ENCODE results near the gene ARL6IP1.

Gene ARL6IP1

GRCh38 chr16:18801145-18801972 lies at the start of gene ARL6IP1:
Gene ARL6IP1 (minus strand): TSS chr16:18801549. CDS start chr16:18801466, 83 bp downstream.
- peak; percentile 99 for DNase-seq (ENCODE audit: low read depth)

GRCh38 chr16:18846416-18846815 lies 45.1 kb upstream of the ARL6IP1 start:
- no peak for DNase-seq (ENCODE audit: low read depth)

- no peak for DNase-seq (ENCODE audit: low read depth)
These were observed 41.2 kb upstream of the ARL6IP1 start for GRCh38 chr16:18842565-18842964.

- no peak for DNase-seq (ENCODE audit: low read depth)
These were observed 40.6 kb upstream of the ARL6IP1 start for GRCh38 chr16:18841833-18842525.

GRCh38 chr16:18839555-18839954 lies 38.2 kb upstream of the ARL6IP1 start:
- peak; percentile 73 for DNase-seq (ENCODE audit: low read depth)

- no peak for DNase-seq (ENCODE audit: low read depth)
These were observed 35.4 kb upstream of the ARL6IP1 start for GRCh38 chr16:18836702-18837101.

- DNase-seq (ENCODE audit: low read depth) = peak; percentile 10
These were observed 33.5 kb upstream of the ARL6IP1 start for GRCh38 chr16:18834864-18835263.

- DNase-seq (ENCODE audit: low read depth) = no peak
These were observed 32.6 kb upstream of the ARL6IP1 start for GRCh38 chr16:18833707-18834505.

GRCh38 chr16:18832613-18833012 lies 31.3 kb upstream of the ARL6IP1 start:
- DNase-seq (ENCODE audit: low read depth) = no peak

GRCh38 chr16:18832006-18832405 lies 30.7 kb upstream of the ARL6IP1 start:
- no peak for DNase-seq (ENCODE audit: low read depth)

GRCh38 chr16:18829251-18829650 lies 27.9 kb upstream of the ARL6IP1 start:
- no peak for DNase-seq (ENCODE audit: low read depth)

- no peak for DNase-seq (ENCODE audit: low read depth)
These were observed 26.5 kb upstream of the ARL6IP1 start for GRCh38 chr16:18827890-18828289.

GRCh38 chr16:18816286-18816685 lies 14.9 kb upstream of the ARL6IP1 start:
- no peak for DNase-seq (ENCODE audit: low read depth)

GRCh38 chr16:18811925-18812324 lies 10.6 kb upstream of the ARL6IP1 start:
- DNase-seq (ENCODE audit: low read depth) = no peak

GRCh38 chr16:18809165-18809564 lies 7.8 kb upstream of the ARL6IP1 start:
- no peak for DNase-seq (ENCODE audit: low read depth)

- no peak for DNase-seq (ENCODE audit: low read depth)
These were observed 4.0 kb upstream of the ARL6IP1 start for GRCh38 chr16:18805257-18805773.

GRCh38 chr16:18804540-18804939 lies 3.2 kb upstream of the ARL6IP1 start:
- no peak for DNase-seq (ENCODE audit: low read depth)

GRCh38 chr16:18803569-18804462 lies 2.5 kb upstream of the ARL6IP1 start:
- DNase-seq (ENCODE audit: low read depth) = peak; percentile 71

- no peak for DNase-seq (ENCODE audit: low read depth)
These were observed 1.5 kb upstream of the ARL6IP1 start for GRCh38 chr16:18802767-18803343.

GRCh38 chr16:18800775-18801144 lies 589 bp downstream of the ARL6IP1 start:
- DNase-seq (ENCODE audit: low read depth) = no peak

GRCh38 chr16:18800293-18800692 lies 1.1 kb downstream of the ARL6IP1 start:
- DNase-seq (ENCODE audit: low read depth) = no peak

Data from amniotic epithelial cell (primary cell).